T-helper 1 cell treated with Interleukin-12 subunit alpha and Interleukin-12 subunit beta and Interleukin-4 antibody, amounts not matched to agents 30 μg/mL and 1 μg/mL, for 36 hours (primary cell): Measurements from ENCODE around the gene APEX1.

ENCODE experiments used
- H3K27ac Mint-ChIP-seq: one replicate; pipeline ENCODE4 v1.8.0; 2021; ENCODE audit warnings: mild to moderate bottlenecking, mixed read lengths
- H3K27me3 Mint-ChIP-seq: one replicate; pipeline ENCODE4 v1.8.0; 2021; ENCODE audit warnings: low read depth, mixed read lengths
- H3K36me3 Mint-ChIP-seq: one replicate; pipeline ENCODE4 v1.8.0; 2021; ENCODE audit warnings: low read depth, mixed read lengths
- H3K4me1 Mint-ChIP-seq: one replicate; pipeline ENCODE4 v1.8.0; 2021; ENCODE audit warnings: low read depth, mixed read lengths
- H3K4me3 Mint-ChIP-seq: one replicate; pipeline ENCODE4 v1.8.0; 2021; ENCODE audit warnings: mild to moderate bottlenecking, moderate library complexity, mixed read lengths
- H3K9me3 Mint-ChIP-seq: one replicate; pipeline ENCODE4 v1.8.0; 2021; ENCODE audit warnings: mixed read lengths

The APEX1 gene

DNA sequence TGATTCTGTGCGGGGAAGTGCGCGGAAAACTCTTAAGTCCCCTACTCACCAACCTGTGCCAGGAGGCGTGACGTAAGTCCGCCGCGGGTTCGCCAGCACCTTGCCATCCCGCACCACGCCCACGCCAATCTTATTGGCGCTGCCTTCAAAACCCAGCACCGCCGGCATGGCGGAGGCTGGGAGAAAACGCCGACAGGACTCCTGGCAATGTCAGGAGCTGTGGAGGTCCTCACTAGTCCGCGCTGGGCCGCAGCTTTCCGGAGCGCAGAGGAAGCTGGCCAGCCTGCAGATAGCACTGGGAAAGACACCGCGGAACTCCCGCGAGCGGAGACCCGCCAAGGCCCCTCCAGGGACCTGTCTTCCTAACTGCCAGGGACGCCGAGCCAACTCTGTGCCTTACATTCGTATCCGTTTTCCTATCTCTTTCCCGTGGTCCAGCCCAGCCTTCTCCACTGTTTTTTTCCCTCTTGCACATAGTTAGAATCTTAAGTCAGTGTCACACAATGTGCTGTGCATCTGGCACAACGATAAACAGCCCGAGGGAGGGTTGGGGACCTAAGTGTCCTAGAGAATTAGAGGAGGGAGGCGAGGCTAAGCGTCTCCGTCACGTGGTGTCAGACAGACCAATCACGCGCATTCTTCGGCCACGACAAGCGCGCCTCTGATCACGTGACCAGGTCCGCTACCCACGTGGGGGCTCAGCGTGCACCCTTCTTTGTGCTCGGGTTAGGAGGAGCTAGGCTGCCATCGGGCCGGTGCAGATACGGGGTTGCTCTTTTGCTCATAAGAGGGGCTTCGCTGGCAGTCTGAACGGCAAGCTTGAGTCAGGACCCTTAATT is at the start of gene APEX1, which contains the start of gene OSGEP:
APEX1 (plus strand) TSS at position 711 of the 839 bp plus-strand sequence. CDS start 420 bp downstream, outside the sequence.
OSGEP (minus strand) TSS at position 297 of the 839 bp plus-strand sequence; CDS start at position 168, 129 bp downstream.
- Mint-ChIP-seq H3K4me3 (no peak within 1 kb of the TSS), H3K9me3 (no peaks in the 10 kb centered on the region), H3K36me3 (peaks cover 25% of the 10 kb centered on the region)

GRCh38 chr14:20409226-20409625 is 45.8 kb upstream of the APEX1 start:
- Mint-ChIP-seq H3K4me3 (no peak overlapping the region), H3K9me3 (no peaks in the 10 kb centered on the region), H3K27me3 (no peaks in the 10 kb centered on the region), H3K27ac (no peak overlapping the region), H3K4me1 (peaks cover 39% of the 10 kb centered on the region), H3K36me3 (peaks cover 36% of the 10 kb centered on the region)

More for the DNA sequence above, at the start of gene APEX1, which contains the start of gene OSGEP:
- H3K27ac Mint-ChIP-seq: no peak within 1 kb of the TSS
- no peaks in the 10 kb centered on the region for H3K27me3 Mint-ChIP-seq
- H3K4me1 Mint-ChIP-seq: peaks cover 21% of the 10 kb centered on the region

DNA sequence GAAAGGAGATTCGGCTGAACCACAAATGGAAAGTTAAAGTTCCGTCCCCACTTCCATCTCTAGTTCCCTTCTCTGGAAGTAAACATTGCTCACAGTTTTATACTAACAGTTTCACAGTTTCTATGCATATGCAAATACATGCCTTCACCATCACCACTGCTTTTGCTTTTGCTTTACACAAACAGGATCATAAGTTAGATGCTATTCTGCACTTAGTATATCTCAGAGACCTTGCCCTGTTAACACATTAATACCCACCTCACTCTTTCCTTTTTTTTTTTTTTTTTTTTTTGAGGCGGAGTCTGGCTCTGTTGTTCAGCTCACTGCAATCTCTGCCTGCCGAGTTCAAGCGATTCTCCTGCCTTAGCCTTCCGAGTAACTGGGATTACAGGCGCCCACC is 42.6 kb upstream of the APEX1 start:
- peak overlapping the region; percentile 96 for H3K27ac Mint-ChIP-seq
- H3K4me3 Mint-ChIP-seq: peak overlapping the region; percentile 99
- no peaks in the 10 kb centered on the region for H3K9me3 Mint-ChIP-seq
- H3K4me1 Mint-ChIP-seq: peaks cover 33% of the 10 kb centered on the region
- H3K36me3 Mint-ChIP-seq: peaks cover 12% of the 10 kb centered on the region
- no peaks in the 10 kb centered on the region for H3K27me3 Mint-ChIP-seq

- peak within 1 kb of the TSS; percentile 99 for H3K4me3 Mint-ChIP-seq
- peaks cover 8% of the 10 kb centered on the region for H3K36me3 Mint-ChIP-seq
- H3K27me3 Mint-ChIP-seq: no peaks in the 10 kb centered on the region
- H3K27ac Mint-ChIP-seq: peak within 1 kb of the TSS; percentile 96
- no peaks in the 10 kb centered on the region for H3K9me3 Mint-ChIP-seq
- H3K4me1 Mint-ChIP-seq: peaks cover 31% of the 10 kb centered on the region
Measured at GRCh38 chr14:20412876-20413743, 41.9 kb upstream of the APEX1 start, which contains the start of gene TEP1. TEP1 (minus strand) TSS chr14:20413501; CDS start chr14:20408439, 5,062 bp downstream.

- no peaks in the 10 kb centered on the region for H3K27me3 Mint-ChIP-seq
Measured at GRCh38 chr14:20413744-20414082, 41.3 kb upstream of the APEX1 start.

GRCh38 chr14:20415782-20416206 is 39.2 kb upstream of the APEX1 start:
- H3K27ac Mint-ChIP-seq: peak overlapping the region; percentile 11
- H3K4me3 Mint-ChIP-seq: no peak overlapping the region
- H3K9me3 Mint-ChIP-seq: no peaks in the 10 kb centered on the region
- peaks cover 24% of the 10 kb centered on the region for H3K4me1 Mint-ChIP-seq
- peaks cover 3% of the 10 kb centered on the region for H3K36me3 Mint-ChIP-seq
- no peaks in the 10 kb centered on the region for H3K27me3 Mint-ChIP-seq

More at GRCh38 chr14:20413744-20414082, 41.3 kb upstream of the APEX1 start:
- Mint-ChIP-seq H3K9me3 (no peaks in the 10 kb centered on the region), H3K36me3 (peaks cover 5% of the 10 kb centered on the region), H3K4me1 (peaks cover 30% of the 10 kb centered on the region), H3K27ac (peak overlapping the region; percentile 96), H3K4me3 (peak overlapping the region; percentile 99)

GRCh38 chr14:20416223-20416622 is 38.8 kb upstream of the APEX1 start:
- Mint-ChIP-seq H3K27ac (no peak overlapping the region), H3K4me3 (no peak overlapping the region), H3K27me3 (no peaks in the 10 kb centered on the region)

GRCh38 chr14:20417250-20418186 is 37.5 kb upstream of the APEX1 start:
- Mint-ChIP-seq H3K4me3 (no peak overlapping the region), H3K27ac (no peak overlapping the region), H3K36me3 (peaks cover 1% of the 10 kb centered on the region), H3K27me3 (no peaks in the 10 kb centered on the region), H3K9me3 (no peaks in the 10 kb centered on the region), H3K4me1 (peaks cover 13% of the 10 kb centered on the region)

More at GRCh38 chr14:20416223-20416622, 38.8 kb upstream of the APEX1 start:
- H3K4me1 Mint-ChIP-seq: peaks cover 21% of the 10 kb centered on the region
- no peaks in the 10 kb centered on the region for H3K9me3 Mint-ChIP-seq
- H3K36me3 Mint-ChIP-seq: peaks cover 3% of the 10 kb centered on the region

DNA sequence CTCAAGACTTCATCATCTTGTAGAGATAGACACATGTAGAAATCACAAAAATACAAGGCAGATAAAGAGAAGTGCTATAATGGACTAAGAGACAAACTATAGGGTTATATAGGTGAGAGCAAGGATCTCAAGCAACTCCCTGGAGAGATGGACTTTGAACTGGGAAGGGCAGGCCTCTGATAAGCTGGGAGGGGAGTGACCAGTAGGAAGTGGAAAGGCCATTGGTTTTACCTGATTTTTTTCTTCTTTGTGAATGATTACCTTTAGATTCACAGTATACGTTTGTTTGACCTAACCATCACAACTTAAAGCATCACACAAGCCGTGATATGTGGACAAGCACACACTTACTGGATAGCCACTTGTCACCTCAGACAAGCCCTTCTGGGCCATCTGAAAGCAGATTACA is 36.5 kb upstream of the APEX1 start:
- H3K4me1 Mint-ChIP-seq: peaks cover 12% of the 10 kb centered on the region
- no peaks in the 10 kb centered on the region for H3K9me3 Mint-ChIP-seq
- H3K4me3 Mint-ChIP-seq: no peak overlapping the region
- no peaks in the 10 kb centered on the region for H3K27me3 Mint-ChIP-seq
- peaks cover 1% of the 10 kb centered on the region for H3K36me3 Mint-ChIP-seq
- no peak overlapping the region for H3K27ac Mint-ChIP-seq

DNA sequence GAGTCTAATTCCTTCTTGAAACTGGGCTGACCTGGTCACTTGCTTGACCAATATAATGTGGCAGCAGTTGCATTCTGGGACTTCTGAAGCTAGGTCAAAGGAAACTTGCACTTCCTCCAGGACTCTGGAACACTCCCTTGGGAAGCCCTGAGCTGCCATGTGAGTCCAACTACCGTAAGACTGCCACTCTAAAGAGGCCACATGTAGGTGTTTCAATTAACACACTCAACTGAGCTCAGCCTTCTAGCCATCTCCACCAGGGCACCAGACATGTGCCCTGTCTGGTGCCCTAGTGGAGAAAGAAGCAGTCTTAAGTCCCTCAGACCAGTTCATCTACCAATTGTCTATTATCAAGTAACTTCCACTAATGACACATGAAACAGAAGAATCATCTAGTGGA is 35.6 kb upstream of the APEX1 start:
- no peaks in the 10 kb centered on the region for H3K9me3 Mint-ChIP-seq
- H3K4me3 Mint-ChIP-seq: no peak overlapping the region
- peaks cover 5% of the 10 kb centered on the region for H3K4me1 Mint-ChIP-seq
- no peak overlapping the region for H3K27ac Mint-ChIP-seq
- no peaks in the 10 kb centered on the region for H3K36me3 Mint-ChIP-seq
- H3K27me3 Mint-ChIP-seq: no peaks in the 10 kb centered on the region

GRCh38 chr14:20421267-20421666 is 33.8 kb upstream of the APEX1 start:
- Mint-ChIP-seq H3K4me1 (no peaks in the 10 kb centered on the region), H3K36me3 (no peaks in the 10 kb centered on the region), H3K4me3 (no peak overlapping the region), H3K27ac (no peak overlapping the region), H3K9me3 (no peaks in the 10 kb centered on the region), H3K27me3 (no peaks in the 10 kb centered on the region)

DNA sequence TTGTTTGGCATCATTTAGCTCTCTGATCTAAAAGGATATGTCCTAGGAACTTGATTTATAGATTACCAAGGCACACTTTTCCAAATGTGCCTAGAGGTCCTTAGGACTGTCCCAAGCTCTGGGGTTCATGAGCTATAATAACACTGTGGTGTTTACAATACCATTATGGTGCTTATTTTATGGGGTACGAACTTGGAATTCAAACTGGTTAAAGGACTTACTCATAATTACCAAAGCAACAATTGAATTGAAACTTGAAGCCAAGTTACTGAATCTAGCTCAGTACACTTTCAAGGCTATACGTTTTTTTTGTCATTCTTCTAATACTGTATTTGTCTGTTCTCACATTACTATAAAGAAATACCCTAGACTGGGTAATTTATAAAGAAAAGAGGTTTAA is 32.1 kb upstream of the APEX1 start:
- Mint-ChIP-seq H3K36me3 (no peaks in the 10 kb centered on the region), H3K4me3 (no peak overlapping the region), H3K4me1 (peaks cover 8% of the 10 kb centered on the region), H3K27me3 (no peaks in the 10 kb centered on the region), H3K27ac (no peak overlapping the region), H3K9me3 (no peaks in the 10 kb centered on the region)

DNA sequence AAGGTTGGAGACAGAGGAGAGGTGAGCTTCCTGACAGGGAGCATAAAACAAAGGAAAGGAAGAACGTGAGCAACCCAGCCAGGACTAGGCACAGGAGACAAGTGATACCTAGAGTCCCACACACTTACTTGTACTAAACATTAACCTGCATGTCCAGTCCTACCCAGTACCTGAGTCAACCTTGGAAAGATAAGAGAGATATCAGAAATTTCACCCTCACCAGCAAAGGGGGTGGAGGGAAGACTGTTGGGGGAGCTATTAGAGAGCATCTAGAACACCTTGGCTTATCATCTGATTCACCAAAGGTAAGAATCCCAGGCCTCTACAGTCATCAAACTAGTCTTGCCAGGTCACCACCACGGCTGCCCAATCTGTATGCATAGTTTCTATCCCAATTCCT is 30.2 kb upstream of the APEX1 start:
- no peaks in the 10 kb centered on the region for H3K27me3 Mint-ChIP-seq
- peaks cover 17% of the 10 kb centered on the region for H3K4me1 Mint-ChIP-seq
- no peak overlapping the region for H3K27ac Mint-ChIP-seq
- H3K36me3 Mint-ChIP-seq: no peaks in the 10 kb centered on the region
- no peaks in the 10 kb centered on the region for H3K9me3 Mint-ChIP-seq
- no peak overlapping the region for H3K4me3 Mint-ChIP-seq
